HG03575 (cell line): ENCODE results near the gene UBA52.
"Not testable (repeated sequence)": the region's sequence is repeated elsewhere in the genome, so short reads cannot be mapped to it uniquely, and the experiment has no call there.

Source experiments
- ATAC-seq: cut with Tn5 transposase; IDR thresholded peaks from one replicate; pipeline ENCODE4 v1.9.1; 2021; ENCODE audit not compliant: unreplicated experiment, insufficient number of reproducible peaks, low FRiP score; ENCODE audit errors: extremely low read depth

Gene UBA52

GRCh38 chr19:18571564-18572344, at the start of gene UBA52:
Gene UBA52, plus strand, starts transcription at chr19:18571857. Its CDS starts 1,444 bp downstream, at chr19:18573301.
- ATAC-seq: no peak

GRCh38 chr19:18522124-18522861, 49.4 kb upstream of the UBA52 start:
- ATAC-seq: peak; percentile 65

GRCh38 chr19:18522862-18523440, 48.7 kb upstream of the UBA52 start:
- not testable (repeated sequence) for ATAC-seq

- ATAC-seq: no peak
Observed at GRCh38 chr19:18523841-18524240, 47.8 kb upstream of the UBA52 start.

GRCh38 chr19:18526316-18526715, 45.3 kb upstream of the UBA52 start:
- no peak for ATAC-seq

GRCh38 chr19:18529782-18530181, 41.9 kb upstream of the UBA52 start:
- ATAC-seq: no peak

GRCh38 chr19:18531485-18531884, 40.2 kb upstream of the UBA52 start:
- no peak for ATAC-seq

GRCh38 chr19:18532168-18532890, 39.3 kb upstream of the UBA52 start:
- ATAC-seq: no peak

GRCh38 chr19:18533058-18533457, 38.6 kb upstream of the UBA52 start:
- ATAC-seq: no peak

- no peak for ATAC-seq
Observed at GRCh38 chr19:18536475-18536874, 35.2 kb upstream of the UBA52 start.

- ATAC-seq: no peak
Observed at GRCh38 chr19:18537431-18537830, 34.2 kb upstream of the UBA52 start.

- no peak for ATAC-seq
Observed at GRCh38 chr19:18538115-18538514, 33.5 kb upstream of the UBA52 start.

- no peak for ATAC-seq
Observed at GRCh38 chr19:18539372-18539771, 32.3 kb upstream of the UBA52 start.

- ATAC-seq: not testable (repeated sequence)
Observed at GRCh38 chr19:18540200-18540599, 31.5 kb upstream of the UBA52 start.

- ATAC-seq: no peak
Observed at GRCh38 chr19:18541258-18541991, 30.2 kb upstream of the UBA52 start.

- ATAC-seq: no peak
Observed at GRCh38 chr19:18541992-18542940, 29.4 kb upstream of the UBA52 start.

- no peak for ATAC-seq
Observed at GRCh38 chr19:18542941-18543813, 28.5 kb upstream of the UBA52 start, which contains the start of gene FKBP8. Gene FKBP8, minus strand, starts transcription at chr19:18543573. Its CDS starts 1,603 bp downstream, at chr19:18541970.
